Hepatocyte (in vitro differentiated cells): ENCODE measurements around the gene IGSF23. TPM values are rescaled to one million over a fixed set of nuclear protein-coding genes. Genes with fewer than 3 reads are reported as not detected.
"Not testable (repeated sequence)": the region's sequence is repeated elsewhere in the genome, so short reads cannot be mapped to it uniquely, and the experiment has no call there.

Experiments
- DNase-seq: peaks from one replicate; pipeline ENCODE4 v3.0.0-alpha.2; 2016; ENCODE audit warnings: low spot score
- H2AFZ ChIP-seq: fragments of 200-600 bp; sonication (generic); 2 replicates; pipeline ENCODE4 v1.6.0; 2016; ENCODE audit warnings: antibody characterized with exemption, mild to moderate bottlenecking
- H3K27ac ChIP-seq: fragments of 200-600 bp; sonication (generic); 2 replicates; pipeline ENCODE4 v1.5.1; 2016; ENCODE audit warnings: mild to moderate bottlenecking
- H3K27me3 ChIP-seq: fragments of 200-600 bp; sonication (generic); 2 replicates; pipeline ENCODE4 v1.6.1; 2016
- H3K36me3 ChIP-seq: fragments of 200-600 bp; sonication (generic); replicated peaks from 2 replicates; pipeline ENCODE4 v1.5.1; 2016; ENCODE audit warnings: low read depth; ENCODE audit not compliant: insufficient read depth
- H3K4me1 ChIP-seq: fragments of 200-600 bp; sonication (generic); 2 replicates; pipeline ENCODE4 v1.5.1; 2016; ENCODE audit warnings: mild to moderate bottlenecking, moderate library complexity; ENCODE audit not compliant: insufficient read depth
- H3K4me2 ChIP-seq: fragments of 200-600 bp; sonication (generic); 2 replicates; pipeline ENCODE4 v1.6.0; 2016
- H3K4me3 ChIP-seq: fragments of 200-600 bp; sonication (generic); 2 replicates; pipeline ENCODE4 v1.5.1; 2016; ENCODE audit warnings: mild to moderate bottlenecking
- H3K79me2 ChIP-seq: fragments of 200-600 bp; sonication (generic); 2 replicates; pipeline ENCODE4 v1.6.0; 2017; ENCODE audit warnings: mild to moderate bottlenecking
- H3K9me2 ChIP-seq: fragments of 200-600 bp; sonication (generic); replicated peaks from 2 replicates; pipeline ENCODE4 v1.6.0; 2017; ENCODE audit warnings: mild to moderate bottlenecking; ENCODE audit not compliant: insufficient read depth
- H3K9me3 ChIP-seq: fragments of 200-600 bp; sonication (generic); 2 replicates; pipeline ENCODE4 v1.5.1; 2016; ENCODE audit warnings: low read depth, mild to moderate bottlenecking
- H4K20me1 ChIP-seq: fragments of 200-600 bp; sonication (generic); 2 replicates; pipeline ENCODE4 v1.6.0; 2016; ENCODE audit warnings: mild to moderate bottlenecking; ENCODE audit not compliant: insufficient read depth, poor library complexity, severe bottlenecking
- CTCF ChIP-seq: fragments of 200-600 bp; sonication (generic); IDR thresholded peaks from 2 replicates; pipeline ENCODE4 v1.5.1; 2016; ENCODE audit warnings: antibody characterized with exemption, mild to moderate bottlenecking; ENCODE audit not compliant: poor library complexity
- EZH2 ChIP-seq: fragments of 200-600 bp; sonication (generic); IDR thresholded peaks from 2 replicates; pipeline ENCODE4 v1.6.1; 2016; ENCODE audit warnings: antibody characterized with exemption, mild to moderate bottlenecking, borderline replicate concordance
- EZH2phosphoT487 ChIP-seq: fragments of 200-600 bp; sonication (generic); IDR thresholded peaks from one replicate; pipeline ENCODE4 v1.6.1; 2018; ENCODE audit warnings: antibody characterized with exemption, mild to moderate bottlenecking, low read depth, moderate library complexity; ENCODE audit not compliant: unreplicated experiment, severe bottlenecking
- WGBS: methylation state at CpG from one replicate; pipeline ENCODE4 v1.1.6; 2016; ENCODE audit warnings: low lambda C conversion rate; ENCODE audit errors: missing lambda C conversion rate; 5-methylcytosine and 5-hydroxymethylcytosine counted together
- polyA plus RNA-seq: library from polyadenylated mRNA; unstranded; fragments of >200 nt; fragmentation: Nextera tagmentation; extraction: Ambion mirVana; gene quantifications from 2 replicates; pipeline ENCODE4 v1.2.1, GENCODE V29; 2016
- total RNA-seq: library from RNA; depleted of rRNA; stranded (reverse); fragments of >200 nt; gene quantifications from 2 replicates; pipeline ENCODE4 v1.2.3, GENCODE V29; 2014

The IGSF23 gene
- total and polyA plus RNA-seq, 2 experiments from 2014 or later = 2.1 to 3.8 TPM

GRCh38 chr19:44664976-44665375, 51.6 kb downstream of the IGSF23 start:
- H3K4me2 ChIP-seq = no peak overlapping the region
- no peaks in the 10 kb centered on the region for H3K9me2 ChIP-seq
- H3K79me2 ChIP-seq = no peaks in the 10 kb centered on the region
- no peak overlapping the region for H3K27ac ChIP-seq
- WGBS = 87% methylated on average over 10 of the region's 10 CpGs
- no peaks in the 10 kb centered on the region for H4K20me1 ChIP-seq
- no peaks in the 10 kb centered on the region for H3K4me1 ChIP-seq
- H3K4me3 ChIP-seq = no peak overlapping the region
- H3K9me3 ChIP-seq = no peaks in the 10 kb centered on the region
- TF ChIP-seq EZH2 = no peak
- no peak for TF ChIP-seq EZH2phosphoT487
- TF ChIP-seq CTCF = no peak
- DNase-seq = no peak
- no peaks in the 10 kb centered on the region for H3K27me3 ChIP-seq
- no peak overlapping the region for H2AFZ ChIP-seq
- no peaks in the 10 kb centered on the region for H3K36me3 ChIP-seq

- TF ChIP-seq EZH2 = no peak
- no peak for TF ChIP-seq CTCF
- no peak for TF ChIP-seq EZH2phosphoT487
- Histone ChIP-seq H3K79me2 (no peaks in the 10 kb centered on the region), H2AFZ (no peak overlapping the region), H3K4me2 (no peak overlapping the region), H3K27me3 (no peaks in the 10 kb centered on the region), H3K27ac (no peak overlapping the region), H3K4me3 (no peak overlapping the region), H3K9me3 (no peaks in the 10 kb centered on the region), H3K36me3 (no peaks in the 10 kb centered on the region), H4K20me1 (no peaks in the 10 kb centered on the region), H3K9me2 (no peaks in the 10 kb centered on the region), H3K4me1 (no peaks in the 10 kb centered on the region)
- WGBS = 83% methylated on average over 7 of the region's 7 CpGs
- no peak for DNase-seq
Measured at GRCh38 chr19:44666852-44667556, 53.6 kb downstream of the IGSF23 start.

- Histone ChIP-seq H3K4me3 (no peak overlapping the region), H4K20me1 (no peaks in the 10 kb centered on the region), H3K27ac (no peak overlapping the region), H3K36me3 (no peaks in the 10 kb centered on the region), H3K4me2 (no peak overlapping the region), H3K9me3 (no peaks in the 10 kb centered on the region), H3K9me2 (no peaks in the 10 kb centered on the region), H3K27me3 (no peaks in the 10 kb centered on the region), H3K4me1 (no peaks in the 10 kb centered on the region), H3K79me2 (no peaks in the 10 kb centered on the region), H2AFZ (no peak overlapping the region)
- no peak for DNase-seq
- WGBS = 91% methylated on average over 2 of the region's 2 CpGs
- TF ChIP-seq EZH2phosphoT487 (no peak), EZH2 (no peak), CTCF (no peak)
Measured at GRCh38 chr19:44668985-44669764, 55.8 kb downstream of the IGSF23 start.

- H3K36me3 ChIP-seq, H3K79me2 ChIP-seq, H3K9me2 ChIP-seq, H4K20me1 ChIP-seq, H3K9me3 ChIP-seq, H3K4me2 ChIP-seq, H2AFZ ChIP-seq, H3K27ac ChIP-seq, H3K27me3 ChIP-seq, H3K4me3 ChIP-seq, H3K4me1 ChIP-seq, DNase-seq: not testable (repeated sequence)
- 91% methylated on average over 2 of the region's 2 CpGs for WGBS
Measured at GRCh38 chr19:44670027-44670426, 56.7 kb downstream of the IGSF23 start.
